Measurements from ENCODE around the gene PPP2R5A. TPM values are rescaled to one million over a fixed set of nuclear protein-coding genes. Genes with fewer than 3 reads are reported as not detected.

The PPP2R5A gene
- total RNA-seq, 4 donors from 2014 or later, result 32.2 to 68.3 (median 51.8) TPM

- Histone ChIP-seq H3K4me1 (peaks cover 0 to 4% (median 0%) of the 10 kb centered on the region in 4 donors), H3K36me3 (no peaks in the 10 kb centered on the region), H3K9me3 (no peaks in the 10 kb centered on the region), H3K27me3 (no peaks in the 10 kb centered on the region), H3K4me3 (no peak overlapping the region), H3K27ac (no peak overlapping the region)
- intact Hi-C loops (cut with DNase I; ENCODE audit: low total_unique reads) (no loop called here), in situ Hi-C loops (cut with MboI; ENCODE audit: low pct_ligation_motif_present in 1 of 4, low pct_unique_long_range_greater_than_20kb in 1 of 4, low sequenced_read_pairs in 3 of 4) (no loop called here)
- WGBS, 2 donors (ENCODE audit: low coverage in 1 of 2), result 75 to 100% methylated on average over 1 to 2 of the region's 2 CpGs
- no peak for DNase-seq
- TF ChIP-seq EP300 (IDR thresholded peaks at IDR 0.05; ENCODE audit: low read depth) (no peak), CTCF (IDR thresholded peaks at IDR 0.05) (no peak), POLR2AphosphoS5 (IDR thresholded peaks at IDR 0.05) (no peak), POLR2A (IDR thresholded peaks at IDR 0.05) (no peak)
Measured at GRCh38 chr1:212267460-212267859, 17.8 kb upstream of the PPP2R5A start.

DNA sequence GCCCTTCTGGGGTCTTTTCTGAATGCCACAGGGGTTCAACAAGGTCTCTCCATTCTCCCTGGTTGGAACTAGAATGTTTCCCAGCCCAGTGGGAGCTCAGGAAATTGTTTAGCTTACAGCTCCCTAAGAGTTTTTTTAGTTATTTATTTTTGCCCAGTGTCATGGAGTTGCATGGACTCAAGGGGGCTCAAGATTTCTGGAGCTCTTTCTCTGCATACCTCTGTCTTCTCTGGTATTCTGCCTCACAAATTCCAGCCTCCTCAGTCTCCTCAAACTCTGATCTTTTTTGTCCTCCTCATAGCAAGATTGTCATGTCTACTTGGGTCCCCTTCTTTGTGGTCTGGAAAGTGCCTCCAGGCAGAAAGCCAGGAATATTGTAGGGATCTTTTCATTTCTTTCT is 15.9 kb upstream of the PPP2R5A start:
- H3K9me3 ChIP-seq, result no peaks in the 10 kb centered on the region

GRCh38 chr1:212270564-212270963 is 14.6 kb upstream of the PPP2R5A start:
- Histone ChIP-seq H3K4me3 (no peak overlapping the region), H3K36me3 (no peaks in the 10 kb centered on the region), H3K27ac (no peak overlapping the region), H3K9me3 (no peaks in the 10 kb centered on the region), H3K4me1 (peaks cover 0 to 4% (median 0%) of the 10 kb centered on the region in 4 donors), H3K27me3 (no peaks in the 10 kb centered on the region)
- in situ Hi-C loops (cut with MboI; ENCODE audit: low pct_ligation_motif_present in 1 of 4, low pct_unique_long_range_greater_than_20kb in 1 of 4, low sequenced_read_pairs in 3 of 4), result no loop called here
- no peak for TF ChIP-seq POLR2AphosphoS5 (IDR thresholded peaks at IDR 0.05)
- no peak for TF ChIP-seq CTCF (IDR thresholded peaks at IDR 0.05)
- TF ChIP-seq EP300 (IDR thresholded peaks at IDR 0.05; ENCODE audit: low read depth), result no peak
- TF ChIP-seq POLR2A (IDR thresholded peaks at IDR 0.05), result no peak
- WGBS, 2 donors (ENCODE audit: low coverage in 1 of 2), result 88 to 92% methylated on average over 2 of the region's 2 CpGs
- intact Hi-C loops (cut with DNase I; ENCODE audit: low total_unique reads), result no loop called here
- DNase-seq, result no peak

More for the DNA sequence above, 15.9 kb upstream of the PPP2R5A start:
- Histone ChIP-seq H3K4me3 (no peak overlapping the region), H3K4me1 (peaks cover 0 to 4% (median 0%) of the 10 kb centered on the region in 4 donors), H3K27ac (no peak overlapping the region), H3K27me3 (no peaks in the 10 kb centered on the region), H3K36me3 (no peaks in the 10 kb centered on the region)
- DNase-seq, result no peak
- intact Hi-C loops (cut with DNase I; ENCODE audit: low total_unique reads) (no loop called here), in situ Hi-C loops (cut with MboI; ENCODE audit: low pct_ligation_motif_present in 1 of 4, low pct_unique_long_range_greater_than_20kb in 1 of 4, low sequenced_read_pairs in 3 of 4) (no loop called here)
- no peak for TF ChIP-seq POLR2AphosphoS5 (IDR thresholded peaks at IDR 0.05)
- TF ChIP-seq CTCF (IDR thresholded peaks at IDR 0.05), result no peak
- no peak for TF ChIP-seq EP300 (IDR thresholded peaks at IDR 0.05; ENCODE audit: low read depth)
- TF ChIP-seq POLR2A (IDR thresholded peaks at IDR 0.05), result no peak

GRCh38 chr1:212271234-212271633 is 14.0 kb upstream of the PPP2R5A start:
- 86% methylated on average over 2 of the region's 2 CpGs; no CpG with 5 or more reads in 1 of the 2 donors for WGBS, 2 donors (ENCODE audit: low coverage in 1 of 2)
- Histone ChIP-seq H3K4me3 (no peak overlapping the region), H3K27me3 (no peaks in the 10 kb centered on the region), H3K4me1 (peaks cover 0 to 4% (median 0%) of the 10 kb centered on the region in 4 donors), H3K27ac (no peak overlapping the region), H3K36me3 (no peaks in the 10 kb centered on the region), H3K9me3 (no peaks in the 10 kb centered on the region)
- intact Hi-C loops (cut with DNase I; ENCODE audit: low total_unique reads) (no loop called here), in situ Hi-C loops (cut with MboI; ENCODE audit: low pct_ligation_motif_present in 1 of 4, low pct_unique_long_range_greater_than_20kb in 1 of 4, low sequenced_read_pairs in 3 of 4) (no loop called here)
- TF ChIP-seq EP300 (IDR thresholded peaks at IDR 0.05; ENCODE audit: low read depth) (no peak), POLR2A (IDR thresholded peaks at IDR 0.05) (no peak), CTCF (IDR thresholded peaks at IDR 0.05) (no peak), POLR2AphosphoS5 (IDR thresholded peaks at IDR 0.05) (no peak)
- DNase-seq, result no peak
